ENCODE results near the gene CCDC9B.

Gene CCDC9B

GRCh38 chr15:40365016-40365415 is 24.3 kb upstream of the CCDC9B start:
- DNase-seq = no peak

GRCh38 chr15:40364251-40364650 is 23.5 kb upstream of the CCDC9B start:
- no peak for DNase-seq

- DNase-seq = no peak
Measured at GRCh38 chr15:40363611-40364010, 22.9 kb upstream of the CCDC9B start.

- no peak for DNase-seq
Measured at GRCh38 chr15:40361640-40362039, 20.9 kb upstream of the CCDC9B start.

DNA sequence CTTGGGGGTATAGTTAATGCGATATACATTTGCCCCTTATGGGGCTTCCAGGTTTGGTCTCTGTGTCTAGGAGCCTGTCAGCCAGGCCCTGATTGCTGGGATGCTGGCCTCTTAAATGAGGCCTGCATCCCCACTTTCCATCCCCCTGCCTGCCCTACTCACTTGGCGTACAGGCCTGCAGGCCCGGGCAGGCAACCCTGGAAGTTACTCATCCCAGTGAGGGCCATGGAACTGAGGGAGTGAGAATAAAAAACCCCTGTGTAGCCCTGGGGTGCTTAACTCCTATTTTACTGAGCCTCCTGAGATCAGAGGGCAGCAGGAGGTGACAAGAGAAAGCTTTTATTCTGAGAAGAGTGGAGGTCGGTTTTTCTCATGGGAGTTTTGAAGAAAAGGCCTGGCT is 19.3 kb upstream of the CCDC9B start:
- DNase-seq = no peak

GRCh38 chr15:40358471-40359353 is 18.0 kb upstream of the CCDC9B start:
- DNase-seq = no peak

DNA sequence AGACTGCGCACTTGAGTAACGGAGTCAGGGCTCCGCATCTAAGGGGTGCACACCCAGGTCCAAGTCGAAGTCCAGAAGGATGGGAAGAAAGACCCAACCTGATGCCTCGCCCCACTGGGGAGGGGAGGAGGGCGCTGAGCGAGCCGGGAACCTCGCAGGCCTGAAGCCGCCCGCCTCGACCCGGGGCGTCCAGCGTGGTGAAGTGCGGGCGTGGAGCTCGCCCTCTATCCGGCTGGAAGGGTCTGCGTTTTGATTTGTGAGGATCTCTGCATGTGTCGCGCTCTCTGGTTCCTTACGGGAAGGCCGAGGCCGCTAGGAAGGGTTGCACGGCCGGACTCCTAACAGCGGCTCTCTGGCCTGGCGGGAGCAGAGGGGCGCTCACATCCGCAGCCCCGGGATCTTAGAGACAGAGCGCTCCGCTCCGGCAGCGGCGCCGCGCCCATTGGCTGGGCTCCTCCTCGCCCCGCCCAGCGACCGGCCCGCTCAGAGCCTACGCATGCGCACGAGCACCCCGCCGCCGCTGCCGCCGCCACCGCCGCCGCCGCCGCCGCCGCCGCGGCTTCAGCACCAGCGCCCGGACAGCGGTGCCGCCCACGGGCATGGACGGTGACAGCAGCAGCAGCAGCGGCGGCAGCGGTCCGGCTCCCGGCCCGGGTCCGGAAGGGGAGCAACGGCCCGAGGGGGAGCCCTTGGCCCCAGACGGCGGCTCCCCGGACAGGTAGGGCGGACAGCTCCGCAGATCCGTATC is 17.2 kb upstream of the CCDC9B start, which contains the start of gene DISP2:
DISP2 (plus strand) TSS at position 497 of the 748 bp plus-strand sequence; CDS start at position 600, 103 bp downstream.
- DNase-seq = peak; percentile 28

- DNase-seq = no peak
Measured at GRCh38 chr15:40357246-40357645, 16.5 kb upstream of the CCDC9B start.

DNA sequence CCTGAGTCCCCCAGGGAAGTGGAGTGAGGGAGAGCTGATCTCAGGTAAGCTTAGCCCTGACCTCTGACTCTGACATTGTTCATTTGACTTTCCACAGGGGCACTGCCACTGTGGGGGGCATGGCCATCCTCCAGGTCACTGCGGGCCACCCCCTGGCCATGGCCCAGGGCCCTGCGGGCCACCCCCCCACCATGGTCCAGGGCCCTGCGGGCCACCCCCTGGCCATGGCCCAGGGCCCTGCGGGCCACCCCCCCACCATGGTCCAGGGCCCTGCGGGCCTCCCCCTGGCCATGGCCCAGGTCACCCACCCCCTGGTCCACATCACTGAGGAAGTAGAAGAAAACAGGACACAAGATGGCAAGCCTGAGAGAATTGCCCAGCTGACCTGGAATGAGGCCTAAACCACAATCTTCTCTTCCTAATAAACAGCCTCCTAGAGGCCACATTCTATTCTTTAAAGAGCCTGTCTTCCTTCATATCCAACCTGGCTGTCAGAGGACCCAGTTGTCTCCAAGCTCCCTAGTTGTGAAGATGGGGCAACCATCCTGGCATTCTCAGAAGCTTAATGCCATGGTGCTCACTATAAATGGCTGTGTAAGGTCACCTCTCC is 15.3 kb upstream of the CCDC9B start:
- DNase-seq = no peak

DNA sequence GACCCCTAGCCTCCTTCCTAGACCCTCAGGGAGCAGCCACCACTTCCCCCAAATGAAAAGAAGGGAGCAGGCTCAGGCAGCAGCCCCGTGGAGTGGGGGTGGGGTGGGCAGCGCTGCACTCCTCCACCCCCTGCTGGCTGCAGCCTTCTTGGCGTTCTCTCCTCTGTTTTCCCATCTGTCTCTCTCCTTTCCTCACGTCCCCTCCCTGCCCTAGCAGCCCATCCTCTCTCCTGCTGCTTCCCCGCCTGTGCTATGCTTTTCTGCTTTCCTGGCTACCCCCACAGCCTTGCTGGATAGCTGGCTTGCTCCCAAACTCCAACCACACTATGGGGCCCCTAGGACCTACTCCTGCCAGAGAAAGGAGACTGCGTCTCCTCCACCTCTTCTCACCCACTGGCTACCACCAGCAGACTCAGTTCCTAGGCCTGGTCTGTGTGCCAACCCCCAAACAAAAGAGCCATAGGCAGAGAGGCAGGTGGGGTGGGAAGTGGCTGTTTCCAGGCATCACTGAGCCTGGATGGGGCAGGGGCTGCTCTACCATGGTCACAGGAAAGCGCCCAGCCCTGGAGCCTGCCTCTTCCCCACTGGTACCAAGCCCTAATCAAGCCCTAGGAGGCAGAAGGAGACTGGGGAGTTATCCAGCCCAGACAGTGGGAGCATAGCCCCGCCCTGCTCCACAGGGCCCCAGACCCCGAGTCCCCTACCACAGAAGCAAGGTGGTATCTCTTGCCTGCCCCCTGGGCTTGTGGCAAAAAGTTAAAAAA is 13.9 kb upstream of the CCDC9B start:
- no peak for DNase-seq

- no peak for DNase-seq
Measured at GRCh38 chr15:40353697-40354096, 13.0 kb upstream of the CCDC9B start.

- DNase-seq = no peak
Measured at GRCh38 chr15:40352281-40352901, 11.7 kb upstream of the CCDC9B start.

DNA sequence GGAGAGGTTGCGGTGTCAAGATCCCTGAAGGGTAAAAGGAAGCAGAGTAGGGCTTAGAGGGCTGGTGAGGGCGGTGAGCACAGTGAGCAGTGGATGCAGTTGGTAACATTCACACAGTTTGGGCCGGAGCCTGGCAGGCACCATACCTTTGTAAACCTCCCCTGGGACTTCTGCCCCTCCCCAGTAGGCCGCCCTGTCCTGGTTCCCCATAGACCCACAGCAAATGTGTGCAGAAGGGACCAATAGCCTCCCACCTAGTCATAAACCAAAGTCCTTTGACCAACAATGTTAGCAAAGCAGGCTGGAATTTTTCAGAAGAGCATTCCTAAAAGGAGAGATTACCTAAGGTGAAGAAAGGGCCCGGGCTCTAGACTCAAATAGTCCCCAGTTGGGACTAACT is 8.4 kb upstream of the CCDC9B start:
- DNase-seq = no peak

GRCh38 chr15:40348474-40348870 is 7.7 kb upstream of the CCDC9B start:
- DNase-seq = no peak

GRCh38 chr15:40347559-40348473 is 7.1 kb upstream of the CCDC9B start:
- DNase-seq = no peak

- no peak for DNase-seq
Measured at GRCh38 chr15:40346579-40347558, 6.1 kb upstream of the CCDC9B start.

GRCh38 chr15:40345867-40346578 is 5.3 kb upstream of the CCDC9B start:
- DNase-seq = no peak

- no peak for DNase-seq
Measured at GRCh38 chr15:40345225-40345866, 4.6 kb upstream of the CCDC9B start.

GRCh38 chr15:40344631-40345120 is 3.9 kb upstream of the CCDC9B start:
- DNase-seq = peak; percentile 17
